ENCODE results near the gene TRIM33.

- TF ChIP-seq, protein P1, sequence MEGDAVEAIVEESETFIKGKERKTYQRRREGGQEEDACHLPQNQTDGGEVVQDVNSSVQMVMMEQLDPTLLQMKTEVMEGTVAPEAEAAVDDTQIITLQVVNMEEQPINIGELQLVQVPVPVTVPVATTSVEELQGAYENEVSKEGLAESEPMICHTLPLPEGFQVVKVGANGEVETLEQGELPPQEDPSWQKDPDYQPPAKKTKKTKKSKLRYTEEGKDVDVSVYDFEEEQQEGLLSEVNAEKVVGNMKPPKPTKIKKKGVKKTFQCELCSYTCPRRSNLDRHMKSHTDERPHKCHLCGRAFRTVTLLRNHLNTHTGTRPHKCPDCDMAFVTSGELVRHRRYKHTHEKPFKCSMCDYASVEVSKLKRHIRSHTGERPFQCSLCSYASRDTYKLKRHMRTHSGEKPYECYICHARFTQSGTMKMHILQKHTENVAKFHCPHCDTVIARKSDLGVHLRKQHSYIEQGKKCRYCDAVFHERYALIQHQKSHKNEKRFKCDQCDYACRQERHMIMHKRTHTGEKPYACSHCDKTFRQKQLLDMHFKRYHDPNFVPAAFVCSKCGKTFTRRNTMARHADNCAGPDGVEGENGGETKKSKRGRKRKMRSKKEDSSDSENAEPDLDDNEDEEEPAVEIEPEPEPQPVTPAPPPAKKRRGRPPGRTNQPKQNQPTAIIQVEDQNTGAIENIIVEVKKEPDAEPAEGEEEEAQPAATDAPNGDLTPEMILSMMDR (conservative IDR thresholded peaks at IDR 0.05), result no peak
- TF ChIP-seq EZH2 (IDR thresholded peaks at IDR 0.05; ENCODE audit: low read depth), result no peak
These were observed 25.0 kb upstream of the TRIM33 start for GRCh38 chr1:114536043-114536442.

All from PC-9 (cell line).